HG02840 (cell line): ENCODE results near the gene CBX4.
A peak's percentile ranks its signal among the peaks of the same experiment; 100 is the strongest.

Experiments
- ATAC-seq: cut with Tn5 transposase; IDR thresholded peaks from one replicate; pipeline ENCODE4 v1.9.1; 2021; ENCODE audit warnings: mild to moderate bottlenecking, moderate library complexity, moderate number of reproducible peaks; ENCODE audit not compliant: unreplicated experiment, low FRiP score

The CBX4 gene

DNA sequence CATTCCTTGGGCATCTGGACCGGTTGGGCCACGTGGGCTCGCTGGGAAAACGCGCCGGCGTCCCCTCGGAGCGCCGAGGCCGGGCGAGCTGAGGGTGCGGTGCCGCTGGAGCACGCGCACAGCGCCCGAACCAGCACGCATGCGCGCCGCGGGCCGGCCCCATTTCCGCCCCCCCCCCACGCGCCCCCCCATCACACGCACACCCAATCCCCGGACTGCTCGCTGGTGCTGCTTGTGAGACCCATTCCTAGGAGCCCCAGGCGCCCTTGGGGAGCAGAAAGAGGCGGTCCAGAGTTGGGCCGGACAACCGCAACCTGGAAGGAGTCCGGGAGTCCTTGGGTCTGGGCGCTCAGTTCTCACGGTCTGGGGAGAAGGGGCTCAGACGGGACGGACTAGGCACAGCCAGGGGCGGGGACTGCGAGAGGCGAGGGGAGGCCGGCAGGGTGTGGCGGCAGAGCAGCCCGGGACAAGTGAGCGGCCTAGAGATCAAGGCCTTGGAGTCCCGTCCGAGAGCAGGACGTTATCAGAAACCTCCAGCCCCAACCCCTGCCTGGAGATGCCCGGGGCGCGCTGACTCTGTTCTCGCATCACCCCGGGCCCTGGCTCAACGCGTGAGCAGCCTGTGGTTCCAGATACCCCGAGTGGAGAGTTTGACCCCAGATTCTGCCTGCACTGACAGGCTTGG lies 36.4 kb downstream of the CBX4 start:
- no peak for ATAC-seq

DNA sequence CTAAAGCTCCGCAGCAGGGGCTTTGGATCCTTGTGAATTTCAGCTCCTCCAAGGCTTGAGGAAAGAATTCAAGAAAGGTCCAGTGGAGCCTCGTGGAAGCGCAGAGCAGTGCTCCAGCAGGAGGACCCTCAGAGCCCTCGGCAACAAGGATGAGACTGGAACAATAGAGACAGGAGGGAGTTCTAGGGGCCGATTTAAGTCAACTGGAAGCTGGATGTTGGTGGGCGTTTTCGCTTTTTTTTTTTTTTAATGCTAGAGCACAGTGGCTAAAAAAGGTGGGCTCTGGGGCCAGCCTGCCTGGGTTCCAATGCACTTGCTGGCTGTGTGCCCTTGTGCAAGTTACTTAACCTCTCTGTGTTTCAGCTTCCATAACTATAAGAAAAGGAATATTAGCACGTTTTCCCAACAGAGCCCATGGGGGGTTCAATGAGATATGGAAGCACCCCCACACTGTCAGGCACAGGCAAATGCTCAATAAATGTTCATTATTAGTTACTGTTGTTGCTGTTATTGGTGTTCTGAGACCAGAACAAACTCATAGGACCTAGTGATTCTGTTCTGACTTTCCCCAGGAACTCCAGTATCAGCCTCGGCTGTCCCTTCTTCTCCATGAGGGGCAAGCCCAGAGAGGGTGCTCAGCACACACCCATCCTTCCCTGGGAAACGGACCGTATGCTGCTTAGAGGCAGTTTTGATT lies 37.1 kb downstream of the CBX4 start:
- no peak for ATAC-seq

- no peak for ATAC-seq
These were observed 37.8 kb downstream of the CBX4 start for GRCh38 chr17:79801156-79802038.

DNA sequence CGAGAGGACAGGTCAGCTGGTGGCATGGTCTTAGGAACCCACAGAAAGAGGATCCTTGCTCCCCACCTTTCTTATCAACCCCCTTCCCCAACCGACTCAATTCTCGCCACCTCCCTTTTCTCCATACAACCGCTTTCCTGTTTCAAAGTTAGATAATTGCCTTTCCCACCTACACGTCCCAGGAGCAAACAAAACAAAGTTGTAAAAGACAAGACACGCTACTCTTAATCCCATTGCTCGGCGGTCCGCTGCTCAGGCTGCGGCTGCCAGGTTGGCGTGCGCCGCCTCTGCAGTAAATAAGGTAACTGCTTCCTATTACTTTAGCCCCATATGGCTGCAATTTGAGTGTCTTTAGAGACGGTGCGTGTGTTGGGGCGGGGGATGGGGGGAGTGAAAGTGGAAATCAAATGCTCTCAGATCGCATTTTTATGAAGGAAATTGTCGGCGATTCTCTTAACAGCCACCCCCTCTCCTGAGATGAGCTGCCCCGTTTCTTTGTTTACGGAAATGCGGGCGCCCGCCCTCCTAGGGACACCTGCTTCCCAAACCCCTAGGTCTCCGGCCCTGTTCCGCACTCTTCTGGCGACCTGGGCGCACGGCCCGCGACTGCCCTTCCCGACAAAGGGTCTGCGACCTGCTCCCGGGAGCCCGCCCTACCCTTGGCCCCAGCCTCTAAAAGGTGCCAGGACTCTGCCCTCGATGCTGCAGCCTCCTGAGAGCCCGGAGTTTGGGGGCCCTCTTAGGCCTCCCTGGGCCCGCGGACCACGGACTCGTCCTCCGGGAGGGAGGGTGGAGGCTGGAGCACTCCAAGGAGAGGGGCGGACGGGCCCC lies 38.7 kb downstream of the CBX4 start:
- ATAC-seq = no peak

DNA sequence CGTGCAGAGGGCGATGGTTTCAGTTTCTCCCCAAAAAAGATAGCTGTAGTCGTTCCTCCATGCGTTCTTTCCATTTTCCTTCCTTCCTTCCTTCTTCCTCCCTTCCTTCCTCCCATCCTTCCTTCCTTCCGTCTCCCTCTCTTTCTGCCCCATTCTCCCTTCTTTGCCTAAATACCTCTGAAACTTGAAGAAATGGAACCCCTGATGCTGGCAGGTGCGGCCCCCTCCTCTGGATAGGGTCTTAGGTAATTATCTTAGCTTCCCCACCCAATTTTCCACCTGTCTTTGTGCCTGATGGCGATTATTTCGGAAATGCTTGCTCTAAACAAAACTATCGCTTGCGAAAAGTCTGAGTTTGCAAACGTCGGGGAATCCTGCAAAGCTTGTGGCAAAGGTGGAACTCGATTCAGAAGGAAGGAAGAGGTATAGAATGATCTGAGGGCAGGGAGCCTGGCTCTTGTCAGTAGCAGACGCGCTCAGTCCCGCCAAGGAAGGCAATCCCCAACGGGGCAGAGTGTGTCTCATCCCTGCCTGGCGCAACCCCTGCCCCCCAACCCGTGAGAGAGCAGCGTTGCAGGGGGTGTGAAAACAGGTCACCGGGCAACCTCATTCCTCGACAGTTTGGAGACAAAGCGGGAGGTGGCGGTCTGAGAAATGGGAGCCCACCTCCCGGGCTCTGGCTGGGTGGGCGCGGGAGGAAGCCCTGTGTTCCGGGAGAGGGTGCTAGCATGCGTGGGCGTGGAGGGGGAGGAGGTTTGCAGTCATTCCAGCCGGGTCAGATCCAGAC lies 39.5 kb downstream of the CBX4 start:
- no peak for ATAC-seq

- ATAC-seq = no peak
These were observed 40.1 kb downstream of the CBX4 start for GRCh38 chr17:79799174-79799537.

DNA sequence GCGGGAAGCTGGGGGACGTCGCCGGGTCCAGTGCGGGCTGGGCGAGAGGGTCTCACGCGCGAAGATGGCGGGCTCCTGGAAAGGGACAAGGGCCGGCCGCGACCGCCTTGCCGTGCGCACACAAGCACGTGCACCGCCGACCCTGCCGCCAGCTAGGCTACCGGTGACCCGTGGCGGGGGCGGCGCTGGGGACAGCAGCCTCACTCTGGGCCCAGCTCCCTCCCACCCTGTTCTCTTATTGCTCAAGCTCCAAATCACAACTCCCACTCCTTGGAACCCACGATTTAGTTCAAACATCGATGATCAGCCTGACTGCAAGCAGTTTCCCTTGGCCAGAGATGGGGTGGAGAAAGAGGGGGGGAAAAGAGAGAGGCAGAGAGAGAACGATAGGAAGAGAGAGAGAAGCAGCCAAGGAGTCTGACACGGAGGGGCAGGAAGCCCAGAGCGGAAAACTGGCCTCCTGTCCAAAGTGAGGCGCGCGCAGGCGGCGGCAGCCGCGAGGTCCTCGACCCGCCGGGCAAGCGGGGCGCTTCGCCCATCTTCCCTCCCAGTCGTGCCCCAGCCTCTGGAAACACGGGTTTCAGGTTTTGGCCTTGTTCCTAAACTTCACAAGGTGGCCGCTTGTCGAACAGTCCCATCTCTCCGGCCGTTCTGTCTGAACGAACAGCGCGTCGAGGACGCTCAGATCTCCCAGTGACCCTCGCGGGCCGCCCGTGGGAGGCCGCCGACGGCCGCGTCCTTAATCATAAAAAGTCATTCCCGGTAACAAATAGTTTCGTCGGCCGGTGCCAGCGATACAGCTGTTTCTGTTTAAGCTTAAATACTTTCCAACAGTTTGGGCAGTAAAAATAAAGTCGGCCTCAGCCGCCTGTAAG lies 40.7 kb downstream of the CBX4 start:
- ATAC-seq = no peak

DNA sequence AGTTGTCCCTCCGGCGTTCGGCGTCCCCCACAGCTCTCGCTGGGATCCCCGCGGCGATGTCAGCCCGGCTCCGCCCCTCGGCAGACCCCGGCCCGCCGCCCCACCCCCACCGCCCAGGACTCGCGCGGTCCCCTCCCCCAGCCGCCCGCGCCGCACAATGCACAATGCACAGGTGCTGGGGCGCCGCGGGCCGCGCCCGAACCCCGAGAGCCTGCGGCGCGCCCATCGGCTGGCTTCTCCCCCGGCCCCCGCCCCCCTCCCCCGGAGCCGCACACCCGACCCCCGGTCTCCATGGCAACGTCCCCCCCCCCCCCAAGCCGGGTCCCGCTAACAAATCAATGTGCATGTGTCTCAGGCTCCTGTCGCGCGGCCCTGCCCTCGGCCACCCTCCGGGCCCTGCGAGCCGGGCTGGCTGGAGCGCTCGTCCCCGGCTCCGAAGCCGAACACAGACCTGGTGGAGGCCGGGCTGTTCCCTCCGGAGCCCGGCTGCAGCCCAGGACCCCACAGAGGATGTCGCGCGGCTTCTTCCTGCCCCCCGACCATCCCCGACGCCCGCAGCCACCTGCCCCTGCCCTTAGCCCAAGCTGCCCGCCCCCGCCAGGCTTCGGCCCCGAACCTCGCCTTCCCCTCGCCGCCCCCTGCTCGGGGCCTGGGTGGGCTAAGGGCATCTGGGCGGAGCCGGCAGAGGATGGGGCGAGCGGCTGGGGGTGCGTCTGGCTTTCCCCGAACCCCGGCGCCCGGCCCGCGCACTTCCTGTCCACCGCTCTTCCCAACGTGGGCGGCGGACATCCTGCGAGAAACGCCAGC lies 41.5 kb downstream of the CBX4 start:
- ATAC-seq = no peak

- peak; percentile 95 for ATAC-seq
These were observed 42.3 kb downstream of the CBX4 start, which contains the start of gene CBX8 for GRCh38 chr17:79796763-79797491. Gene CBX8, minus strand, starts transcription at chr17:79797077. Its CDS starts 79 bp downstream, at chr17:79796998.

DNA sequence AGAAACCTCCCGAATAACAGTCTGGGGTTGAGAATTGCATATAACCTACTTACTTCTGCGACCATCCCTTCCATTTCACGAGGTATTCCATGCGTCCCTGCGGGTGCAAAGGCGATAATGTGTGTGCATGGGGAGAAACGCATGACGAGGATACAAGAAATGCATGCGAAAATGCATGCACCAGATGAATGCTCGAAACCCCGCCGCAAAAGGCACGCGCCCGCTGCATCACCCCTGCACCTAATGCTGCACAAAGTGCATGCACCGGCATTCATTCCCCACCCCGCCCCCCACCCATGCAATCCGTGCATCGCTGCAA lies 42.8 kb downstream of the CBX4 start:
- no peak for ATAC-seq

GRCh38 chr17:79795795-79796443 lies 43.3 kb downstream of the CBX4 start:
- no peak for ATAC-seq

DNA sequence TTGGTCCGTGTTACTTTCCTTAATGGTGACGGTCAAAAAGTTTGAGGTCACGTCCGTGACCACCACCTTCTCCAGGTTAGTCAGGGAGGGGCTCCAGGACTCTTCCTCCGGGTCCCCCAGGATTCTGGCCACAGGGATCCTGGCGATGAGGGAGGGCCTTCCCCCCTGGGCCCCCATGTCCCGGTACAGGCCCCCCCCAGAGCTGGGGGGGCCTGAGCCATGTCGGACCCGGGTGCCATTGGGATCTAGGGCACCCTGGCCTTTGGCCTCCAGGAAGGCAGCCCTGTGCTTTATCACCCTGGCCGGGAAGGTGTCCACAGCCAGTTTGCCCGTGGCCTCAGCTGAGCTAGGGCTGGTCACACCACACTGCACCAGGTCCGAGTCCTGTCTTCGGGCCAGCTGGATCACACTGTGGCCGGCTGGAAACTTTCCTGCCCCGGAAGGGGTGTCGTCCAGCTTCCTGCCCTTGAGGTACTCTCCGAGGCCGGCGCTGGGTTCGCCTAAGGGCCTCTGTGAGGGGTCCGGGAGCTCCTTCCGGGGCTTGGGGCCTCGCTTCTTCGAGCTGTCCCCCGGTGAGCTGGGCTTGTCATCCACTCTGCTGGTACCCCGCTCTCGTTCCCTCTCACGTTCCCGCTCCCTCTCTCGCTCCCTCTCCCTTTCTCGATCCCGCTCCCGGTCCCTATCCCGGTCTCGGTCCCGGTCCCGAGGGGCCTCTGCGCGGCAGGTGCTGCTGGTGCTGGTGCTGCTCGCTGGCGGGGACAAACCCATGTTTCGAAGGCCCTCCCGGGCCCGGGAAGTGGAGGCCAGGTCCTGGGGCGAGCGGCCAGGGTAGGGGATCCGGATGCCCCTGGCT lies 44.4 kb downstream of the CBX4 start:
- no peak for ATAC-seq

DNA sequence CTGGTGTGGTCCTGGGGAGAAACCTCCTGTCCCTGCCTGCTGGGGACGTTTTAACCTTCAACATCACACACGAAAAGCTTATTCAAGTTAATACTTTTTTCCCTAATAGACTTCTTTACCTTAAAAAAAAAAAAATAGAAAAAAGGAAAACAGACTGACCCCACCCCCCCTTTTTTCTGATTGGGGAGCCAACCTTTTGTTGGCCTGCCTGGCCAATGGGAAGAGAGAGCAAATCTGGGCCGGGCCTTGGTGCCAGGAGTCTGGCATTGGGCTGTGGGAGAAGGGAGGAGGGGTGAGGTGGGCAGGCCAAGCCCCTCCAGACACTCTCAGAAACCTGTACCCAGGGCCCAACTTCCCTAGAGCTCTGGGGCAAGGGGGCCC lies 45.3 kb downstream of the CBX4 start:
- no peak for ATAC-seq

DNA sequence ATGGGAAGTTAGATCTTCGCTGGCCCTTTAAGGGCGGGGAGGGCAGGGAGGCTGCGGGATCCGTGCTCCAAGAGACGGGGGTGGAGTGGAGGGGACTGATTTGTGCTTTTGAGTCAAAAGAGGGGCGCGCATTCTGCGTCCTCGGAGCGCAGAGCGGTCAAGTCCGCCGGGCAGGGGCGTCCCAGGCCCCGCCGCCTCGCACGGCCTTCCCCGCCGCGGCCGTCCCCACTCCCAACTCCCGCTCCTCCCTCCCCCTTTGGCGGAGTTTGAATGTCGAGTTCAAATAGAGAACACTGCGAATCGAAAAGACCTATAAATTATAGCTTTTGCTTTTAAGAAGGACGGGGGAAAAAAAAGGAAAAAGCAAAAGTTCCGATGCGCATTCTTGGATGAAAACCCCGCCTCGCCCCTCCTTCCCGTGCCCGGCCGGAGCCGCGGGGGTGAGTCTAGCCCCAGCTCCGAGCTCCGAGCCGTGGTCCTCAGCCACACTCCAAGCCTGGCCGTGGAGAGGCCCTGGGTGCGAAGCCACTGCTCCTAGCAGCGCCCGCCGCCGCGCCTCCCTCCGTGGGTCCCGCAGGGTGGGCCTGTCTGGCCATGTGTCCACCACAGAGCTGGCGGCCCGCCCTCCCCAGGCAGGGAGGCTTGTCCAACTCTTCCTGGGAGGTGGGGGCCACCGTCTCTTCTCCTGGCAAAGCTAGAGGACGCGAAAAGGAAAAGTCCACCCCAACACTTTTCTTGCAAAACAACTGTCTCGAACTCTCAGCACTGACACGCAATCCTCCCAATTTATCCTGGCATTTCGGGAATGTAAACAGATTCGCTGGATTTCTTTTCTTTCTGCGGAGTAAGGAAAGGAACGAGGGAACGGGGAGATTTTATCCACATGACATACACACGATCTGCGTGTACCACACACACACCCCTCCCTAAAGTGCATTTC lies 46.0 kb downstream of the CBX4 start:
- no peak for ATAC-seq

DNA sequence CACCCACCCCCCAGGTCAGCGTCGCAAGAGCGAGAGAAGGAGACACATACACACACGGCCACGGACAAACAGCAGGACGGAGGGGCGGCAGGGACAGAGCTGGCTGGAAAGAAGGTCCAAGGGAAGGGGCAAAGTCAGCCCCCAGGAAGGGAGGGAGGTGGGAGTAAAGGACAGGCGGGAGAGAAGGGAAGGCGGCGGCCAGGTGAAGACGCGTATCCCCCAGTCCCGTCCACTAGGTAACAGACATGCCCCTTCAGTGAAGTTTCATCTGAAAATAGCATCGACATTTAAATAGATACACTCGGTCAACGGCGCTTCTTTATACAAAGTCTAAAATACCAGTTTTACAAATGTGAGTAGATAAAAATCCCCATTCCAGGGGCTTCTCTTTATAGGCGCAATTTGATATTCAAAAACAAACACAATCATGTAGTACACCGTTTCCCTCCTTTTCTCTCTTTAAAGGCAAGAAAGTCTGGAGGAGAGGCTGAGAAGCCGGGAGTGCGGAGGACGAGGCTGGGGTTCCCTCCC lies 46.8 kb downstream of the CBX4 start:
- no peak for ATAC-seq
